HCT116 (cell line): ENCODE results near the gene CNTNAP2.

Experiments used
- ATF3 ChIP-seq: IDR thresholded peaks from 2 replicates; pipeline ENCODE4 v1.6.1; 2012
- CEBPB ChIP-seq: IDR thresholded peaks from 2 replicates; pipeline ENCODE4 v1.6.1; 2012; ENCODE audit warnings: low read depth
- ELF1 ChIP-seq: IDR thresholded peaks from 2 replicates; pipeline ENCODE4 v1.6.1; 2012; ENCODE audit warnings: low read depth, borderline replicate concordance
- EZH2 ChIP-seq: fragments of 200-600 bp; sonication (generic); IDR thresholded peaks from 2 replicates; pipeline ENCODE4 v1.6.1; 2017; ENCODE audit warnings: antibody characterized with exemption, mixed run types
- EZH2phosphoT487 ChIP-seq: fragments of 200-600 bp; IDR thresholded peaks from 2 replicates; pipeline ENCODE4 v1.6.1; 2018; ENCODE audit warnings: antibody characterized with exemption, borderline replicate concordance
- FOSL1 ChIP-seq: IDR thresholded peaks from 2 replicates; pipeline ENCODE4 v1.6.1; 2012; ENCODE audit warnings: low read depth
- POLR2A ChIP-seq: IDR thresholded peaks from 2 replicates; pipeline ENCODE4 v1.7.0; 2011; ENCODE audit warnings: borderline replicate concordance; ENCODE audit not compliant: insufficient read depth, insufficient read length; ENCODE audit errors: extremely low read depth
- SIN3A ChIP-seq: IDR thresholded peaks from 2 replicates; pipeline ENCODE4 v1.6.1; 2012; ENCODE audit warnings: low read depth
- SP1 ChIP-seq: IDR thresholded peaks from 2 replicates; pipeline ENCODE4 v1.6.1; 2012; ENCODE audit warnings: low read depth
- YY1 ChIP-seq: IDR thresholded peaks from 2 replicates; pipeline ENCODE4 v1.6.1; 2011; ENCODE audit warnings: low read length, low read depth, moderate library complexity, mild to moderate bottlenecking; ENCODE audit not compliant: insufficient replicate concordance; ENCODE audit errors: extremely low read depth
- ZNF274 ChIP-seq: fragments of 200-500 bp; sonication (Bioruptor generic); IDR thresholded peaks from 2 replicates; pipeline ENCODE4 v1.6.1; 2014; ENCODE audit warnings: mild to moderate bottlenecking, low read depth, low read length, inconsistent platforms
- TF ChIP-seq, protein P1 (sequence below), 3 experiments: fragments of 200-600 bp in 1 of 3; sonication (generic) in 1 of 3; IDR thresholded peaks in 2 of 3; conservative IDR thresholded peaks in 1 of 3; 2 replicates each; pipeline ENCODE4 v1.5.1; 2012 to 2017; ENCODE audit warnings: low read depth in 2 of 3, low read length in 2 of 3, antibody characterized with exemption in 1 of 3, borderline replicate concordance in 1 of 3, control low read depth in 1 of 3, mild to moderate bottlenecking in 1 of 3, mixed read lengths in 1 of 3, mixed run types in 1 of 3, moderate library complexity in 1 of 3; ENCODE audit not compliant: insufficient read depth in 1 of 3
- TF ChIP-seq, protein P2 (sequence below): IDR thresholded peaks from 2 replicates; pipeline ENCODE4 v1.6.1; 2012; ENCODE audit warnings: low read depth
- TF ChIP-seq, protein P3 (sequence below): IDR thresholded peaks from 2 replicates; pipeline ENCODE4 v1.6.1; 2012

DNA sequence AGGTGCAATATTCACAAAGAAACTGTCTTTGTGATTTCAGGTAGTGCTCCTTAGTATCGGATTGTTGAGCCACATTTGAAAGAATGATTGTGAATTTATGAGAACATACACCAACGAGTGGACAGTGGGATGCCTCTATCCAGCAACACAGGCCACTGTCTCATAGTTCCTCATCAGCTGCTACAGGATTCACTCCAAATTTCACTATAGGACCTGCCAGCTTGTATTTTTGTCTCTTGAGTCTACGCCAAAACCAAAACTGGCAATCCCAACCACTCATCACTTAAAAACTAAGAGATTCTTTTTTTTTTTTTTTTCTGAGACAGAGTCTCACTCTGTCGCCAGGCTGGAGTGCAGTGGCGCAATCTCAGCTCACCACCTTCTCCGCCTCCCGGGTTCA, 964.5 kb downstream of the CNTNAP2 start:
- TF ChIP-seq, protein P1, sequence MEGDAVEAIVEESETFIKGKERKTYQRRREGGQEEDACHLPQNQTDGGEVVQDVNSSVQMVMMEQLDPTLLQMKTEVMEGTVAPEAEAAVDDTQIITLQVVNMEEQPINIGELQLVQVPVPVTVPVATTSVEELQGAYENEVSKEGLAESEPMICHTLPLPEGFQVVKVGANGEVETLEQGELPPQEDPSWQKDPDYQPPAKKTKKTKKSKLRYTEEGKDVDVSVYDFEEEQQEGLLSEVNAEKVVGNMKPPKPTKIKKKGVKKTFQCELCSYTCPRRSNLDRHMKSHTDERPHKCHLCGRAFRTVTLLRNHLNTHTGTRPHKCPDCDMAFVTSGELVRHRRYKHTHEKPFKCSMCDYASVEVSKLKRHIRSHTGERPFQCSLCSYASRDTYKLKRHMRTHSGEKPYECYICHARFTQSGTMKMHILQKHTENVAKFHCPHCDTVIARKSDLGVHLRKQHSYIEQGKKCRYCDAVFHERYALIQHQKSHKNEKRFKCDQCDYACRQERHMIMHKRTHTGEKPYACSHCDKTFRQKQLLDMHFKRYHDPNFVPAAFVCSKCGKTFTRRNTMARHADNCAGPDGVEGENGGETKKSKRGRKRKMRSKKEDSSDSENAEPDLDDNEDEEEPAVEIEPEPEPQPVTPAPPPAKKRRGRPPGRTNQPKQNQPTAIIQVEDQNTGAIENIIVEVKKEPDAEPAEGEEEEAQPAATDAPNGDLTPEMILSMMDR (IDR thresholded peaks at IDR 0.05 in 2 of 3, conservative IDR thresholded peaks at IDR 0.05 in 1 of 3; ENCODE audit: borderline replicate concordance in 1 of 3, insufficient read depth in 1 of 3, low read depth in 2 of 3, low read length in 2 of 3) = no peak
- TF ChIP-seq EZH2phosphoT487 (no peak), POLR2A (no peak), ZNF274 (no peak), ATF3 (no peak), YY1 (no peak), EZH2 (no peak), SIN3A (no peak), FOSL1 (no peak), CEBPB (no peak), ELF1 (no peak), SP1 (no peak)
- TF ChIP-seq, protein P2, sequence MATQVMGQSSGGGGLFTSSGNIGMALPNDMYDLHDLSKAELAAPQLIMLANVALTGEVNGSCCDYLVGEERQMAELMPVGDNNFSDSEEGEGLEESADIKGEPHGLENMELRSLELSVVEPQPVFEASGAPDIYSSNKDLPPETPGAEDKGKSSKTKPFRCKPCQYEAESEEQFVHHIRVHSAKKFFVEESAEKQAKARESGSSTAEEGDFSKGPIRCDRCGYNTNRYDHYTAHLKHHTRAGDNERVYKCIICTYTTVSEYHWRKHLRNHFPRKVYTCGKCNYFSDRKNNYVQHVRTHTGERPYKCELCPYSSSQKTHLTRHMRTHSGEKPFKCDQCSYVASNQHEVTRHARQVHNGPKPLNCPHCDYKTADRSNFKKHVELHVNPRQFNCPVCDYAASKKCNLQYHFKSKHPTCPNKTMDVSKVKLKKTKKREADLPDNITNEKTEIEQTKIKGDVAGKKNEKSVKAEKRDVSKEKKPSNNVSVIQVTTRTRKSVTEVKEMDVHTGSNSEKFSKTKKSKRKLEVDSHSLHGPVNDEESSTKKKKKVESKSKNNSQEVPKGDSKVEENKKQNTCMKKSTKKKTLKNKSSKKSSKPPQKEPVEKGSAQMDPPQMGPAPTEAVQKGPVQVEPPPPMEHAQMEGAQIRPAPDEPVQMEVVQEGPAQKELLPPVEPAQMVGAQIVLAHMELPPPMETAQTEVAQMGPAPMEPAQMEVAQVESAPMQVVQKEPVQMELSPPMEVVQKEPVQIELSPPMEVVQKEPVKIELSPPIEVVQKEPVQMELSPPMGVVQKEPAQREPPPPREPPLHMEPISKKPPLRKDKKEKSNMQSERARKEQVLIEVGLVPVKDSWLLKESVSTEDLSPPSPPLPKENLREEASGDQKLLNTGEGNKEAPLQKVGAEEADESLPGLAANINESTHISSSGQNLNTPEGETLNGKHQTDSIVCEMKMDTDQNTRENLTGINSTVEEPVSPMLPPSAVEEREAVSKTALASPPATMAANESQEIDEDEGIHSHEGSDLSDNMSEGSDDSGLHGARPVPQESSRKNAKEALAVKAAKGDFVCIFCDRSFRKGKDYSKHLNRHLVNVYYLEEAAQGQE = no peak
- TF ChIP-seq, protein P3, sequence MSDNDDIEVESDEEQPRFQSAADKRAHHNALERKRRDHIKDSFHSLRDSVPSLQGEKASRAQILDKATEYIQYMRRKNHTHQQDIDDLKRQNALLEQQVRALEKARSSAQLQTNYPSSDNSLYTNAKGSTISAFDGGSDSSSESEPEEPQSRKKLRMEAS = no peak
